Measurements from ENCODE around the gene EPYC.

Gene EPYC

DNA sequence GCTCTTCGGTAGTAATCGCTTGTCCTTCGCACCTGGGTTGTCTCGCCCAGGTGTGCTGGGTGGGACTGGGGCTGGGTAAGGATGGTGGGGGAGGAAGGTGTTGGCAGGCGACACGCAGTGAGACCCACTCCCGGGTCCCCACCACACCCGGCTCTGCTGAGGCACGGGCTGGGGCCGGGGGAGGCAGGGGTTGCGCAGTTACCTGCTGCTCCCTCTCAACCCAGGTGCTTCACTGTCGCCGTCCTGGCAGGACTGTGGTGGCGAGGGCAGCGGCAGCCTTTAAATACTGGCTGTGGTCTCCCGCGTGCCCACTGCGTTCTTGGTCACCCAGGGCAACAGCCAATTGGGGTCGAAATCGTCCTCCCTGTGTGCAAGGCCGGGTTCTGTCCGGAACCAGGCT, 49.9 kb downstream of the EPYC start, which contains the start of gene CCER1:
CCER1 (minus strand) TSS at position 256 of the 400 bp plus-strand sequence. CDS start 434 bp downstream, outside the sequence.
- no peak for DNase-seq (ENCODE audit: low read depth in 2 of 2)

DNA sequence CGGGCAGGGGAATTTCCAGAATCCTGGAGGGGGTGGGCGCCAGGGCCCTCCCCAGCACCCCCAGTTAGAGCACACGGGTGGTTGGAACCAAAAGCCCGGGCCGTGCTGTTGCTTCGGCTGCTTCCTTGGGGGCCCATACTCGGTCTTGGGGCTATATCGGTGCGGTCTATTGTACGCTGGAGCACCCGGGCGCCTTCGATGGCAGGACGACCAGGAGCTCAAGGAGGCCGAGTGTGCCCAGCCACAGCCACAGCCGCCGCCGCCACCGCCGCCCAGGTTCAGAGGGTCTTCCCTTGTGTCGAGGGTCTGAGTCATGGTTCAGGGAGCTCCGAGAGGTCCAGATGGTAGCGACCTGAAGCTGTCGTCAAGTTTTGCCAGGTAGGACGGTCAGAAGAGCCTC, 50.3 kb downstream of the EPYC start:
- DNase-seq (ENCODE audit: low read depth in 2 of 2): no peak

DNA sequence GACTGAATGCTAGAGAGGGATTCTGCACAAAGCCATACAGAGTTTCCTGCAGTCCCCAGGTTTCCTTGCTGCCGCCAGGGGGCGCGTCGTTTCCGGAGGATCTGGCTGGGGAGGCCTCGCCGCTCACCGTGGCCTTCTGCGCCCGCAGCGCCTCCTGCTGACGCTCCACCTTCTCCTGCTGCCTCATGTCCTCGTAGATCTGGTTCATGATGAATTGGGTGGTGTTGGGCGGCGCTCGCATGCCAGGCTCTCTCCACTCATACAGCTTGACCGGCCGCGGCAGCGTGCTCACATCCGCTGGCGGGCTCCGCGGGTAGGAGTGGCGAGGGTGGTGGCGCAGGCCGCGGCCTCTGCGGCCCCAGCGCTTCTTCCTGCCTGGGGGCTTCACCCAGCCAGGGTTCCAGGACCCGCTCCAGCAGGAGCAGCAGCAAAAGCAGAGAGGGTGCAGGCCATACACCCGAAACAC, 50.8 kb downstream of the EPYC start:
- no peak for DNase-seq (ENCODE audit: low read depth in 2 of 2)

DNA sequence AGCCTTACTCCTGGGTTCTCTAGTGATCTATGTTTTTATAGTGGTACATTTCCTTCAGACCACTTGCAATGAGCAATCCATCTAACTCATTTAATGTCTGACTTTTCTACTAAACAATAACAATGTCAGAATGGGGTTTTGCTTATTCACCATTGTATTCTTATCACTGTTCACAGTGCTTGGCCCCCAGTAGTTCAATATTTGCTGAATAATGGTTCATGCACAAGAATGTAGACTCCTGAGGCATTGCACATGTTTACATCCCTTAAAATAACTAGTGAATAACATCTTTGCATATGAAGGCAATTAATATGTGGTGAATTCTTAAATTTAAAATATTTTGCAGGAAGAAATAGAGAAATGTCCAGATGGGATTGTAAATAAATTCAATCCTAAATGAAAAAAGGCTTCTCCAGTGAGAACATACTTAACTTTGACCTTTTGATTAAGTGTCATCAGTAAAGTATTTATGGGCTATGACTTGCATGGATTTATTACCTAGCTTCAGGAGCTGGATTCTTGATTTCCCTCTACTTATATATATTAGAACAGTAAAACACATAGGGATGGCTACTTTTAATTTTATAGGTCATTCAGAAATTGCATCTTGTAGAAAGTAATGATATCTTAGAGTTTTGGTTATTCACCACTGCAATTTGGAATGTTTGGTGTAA, 53.2 kb downstream of the EPYC start:
- DNase-seq (ENCODE audit: low read depth in 2 of 2): no peak

DNA sequence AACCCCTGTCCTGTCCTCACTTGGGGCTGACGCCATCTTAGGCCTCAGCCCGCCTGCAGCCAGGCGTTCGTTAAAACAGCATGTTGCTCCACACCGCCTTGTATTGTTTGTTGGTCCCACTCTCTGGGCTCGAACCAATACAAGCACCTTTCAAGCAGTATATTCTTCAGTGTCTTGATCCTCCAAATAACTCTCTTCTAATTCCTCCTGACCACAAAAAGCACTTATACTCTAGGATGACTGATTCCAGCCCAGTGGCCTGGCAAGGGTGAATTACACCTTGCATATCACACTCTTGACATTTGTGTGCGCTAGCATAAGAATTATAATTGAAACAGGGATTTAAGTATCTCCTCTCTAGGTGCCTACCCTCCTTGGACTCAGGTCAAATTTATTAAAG, 56.9 kb downstream of the EPYC start:
- DNase-seq (ENCODE audit: low read depth in 2 of 2): no peak

DNA sequence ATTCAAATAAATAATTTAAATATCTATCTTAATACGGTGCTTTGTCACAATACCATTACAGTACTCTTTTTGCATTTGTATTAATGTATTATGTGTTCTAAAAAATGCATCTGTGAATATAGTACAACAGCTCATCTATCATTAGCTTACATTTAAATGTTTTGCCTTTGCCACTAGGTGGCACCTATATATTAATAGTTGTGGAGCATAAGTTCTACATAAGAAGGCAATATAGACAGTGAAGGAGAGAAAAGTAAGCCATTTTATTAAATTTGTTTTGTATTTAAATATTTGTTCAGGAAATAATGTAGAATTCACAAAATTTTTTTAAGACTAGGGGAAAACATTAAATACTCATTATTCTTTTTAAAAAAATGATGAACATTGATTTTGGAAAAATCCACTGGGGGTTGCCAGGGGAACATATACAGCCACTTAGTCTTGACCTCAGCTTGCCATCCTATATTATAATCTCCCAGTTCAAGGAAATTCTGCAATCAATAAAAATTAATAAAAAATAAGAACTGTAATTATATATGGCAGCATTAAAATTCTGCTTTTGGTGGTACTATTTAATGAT, 59.6 kb downstream of the EPYC start:
- DNase-seq (ENCODE audit: low read depth in 2 of 2): no peak

DNA sequence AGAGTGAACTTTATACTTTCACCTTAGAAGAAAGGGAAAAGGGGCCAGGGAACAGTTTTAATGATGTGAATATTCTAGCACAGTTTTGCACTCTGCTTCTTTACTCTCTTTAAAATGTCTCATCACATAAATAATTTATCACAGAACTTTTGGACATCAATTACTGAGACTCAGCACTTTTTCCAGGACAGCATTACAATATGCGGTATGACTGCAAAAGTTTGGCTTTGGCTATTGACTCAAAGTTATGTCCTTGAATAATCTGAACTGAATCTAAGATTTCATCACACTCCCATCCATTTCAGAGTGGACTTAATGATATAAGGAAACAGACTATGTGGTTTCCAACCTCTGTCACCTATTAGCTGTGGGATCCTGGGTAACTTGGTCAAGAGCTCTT, 61.5 kb downstream of the EPYC start:
- DNase-seq (ENCODE audit: low read depth in 2 of 2): no peak

DNA sequence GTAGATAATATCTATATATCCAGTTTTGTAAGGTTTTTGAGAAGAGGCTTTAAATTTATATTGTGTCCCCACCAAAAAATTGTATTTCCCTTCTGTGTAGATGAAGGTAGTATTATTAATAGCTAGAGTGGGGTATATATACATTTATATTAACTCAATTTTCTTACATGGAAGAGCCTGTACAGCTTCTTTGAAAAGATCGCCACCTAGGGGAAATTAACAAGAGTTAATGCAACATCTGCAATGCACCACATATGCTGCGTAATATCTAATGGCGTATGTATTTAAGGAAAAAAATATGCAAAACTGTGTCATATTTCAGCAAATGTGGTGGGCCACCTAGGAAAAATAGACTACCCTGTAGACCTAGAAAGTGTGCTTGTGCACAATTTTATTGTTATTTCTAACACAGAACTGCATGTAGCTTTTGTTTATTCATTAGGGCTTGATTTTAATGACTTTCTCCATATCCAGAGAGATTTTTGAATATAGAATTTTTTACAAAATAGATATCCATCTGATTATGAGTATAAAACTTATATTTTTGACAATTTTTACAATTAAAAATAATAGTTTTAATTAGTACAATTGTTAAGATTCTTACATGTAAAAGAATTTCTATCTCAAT, 63.8 kb downstream of the EPYC start:
- no peak for DNase-seq (ENCODE audit: low read depth in 2 of 2)

DNA sequence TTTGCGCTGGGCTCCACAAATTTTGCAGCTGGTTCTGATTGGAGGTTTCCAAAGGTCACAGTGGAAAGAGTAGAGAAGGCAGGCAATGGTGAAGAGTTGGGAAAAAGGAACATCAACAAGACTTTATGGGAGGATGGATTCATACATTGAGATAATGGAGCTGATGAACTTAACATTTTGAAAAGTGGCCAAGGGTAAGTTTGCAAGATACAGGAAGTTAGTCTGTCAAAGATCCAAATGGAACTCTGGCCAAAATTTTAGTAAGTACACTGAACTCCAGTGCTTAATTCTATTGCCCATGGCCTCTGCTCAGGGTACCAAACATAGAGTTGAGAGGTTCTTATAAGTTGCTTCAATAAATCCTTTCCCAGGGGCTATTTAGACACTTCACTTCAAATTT, 65.4 kb downstream of the EPYC start:
- no peak for DNase-seq (ENCODE audit: low read depth in 2 of 2)

DNA sequence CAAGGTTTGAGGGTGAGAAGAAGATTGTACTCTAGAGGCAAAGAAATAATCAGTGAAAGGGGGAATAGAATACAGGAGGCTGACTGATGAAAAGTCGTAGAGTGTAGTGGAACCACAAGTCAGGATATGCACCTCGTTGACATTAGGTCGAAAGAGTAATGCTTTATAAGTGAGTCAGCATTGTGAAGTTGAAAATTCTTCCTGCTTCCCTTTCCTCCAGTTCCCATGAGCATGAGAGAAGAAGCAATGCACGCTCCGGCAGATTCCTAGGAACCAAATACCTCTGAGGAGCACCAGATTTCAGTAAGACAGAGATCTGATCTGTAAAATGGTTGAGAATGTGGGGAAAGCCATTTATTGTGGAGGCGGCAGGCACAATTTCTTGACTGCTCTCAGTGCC, 66.3 kb downstream of the EPYC start:
- DNase-seq (ENCODE audit: low read depth in 2 of 2): no peak

DNA sequence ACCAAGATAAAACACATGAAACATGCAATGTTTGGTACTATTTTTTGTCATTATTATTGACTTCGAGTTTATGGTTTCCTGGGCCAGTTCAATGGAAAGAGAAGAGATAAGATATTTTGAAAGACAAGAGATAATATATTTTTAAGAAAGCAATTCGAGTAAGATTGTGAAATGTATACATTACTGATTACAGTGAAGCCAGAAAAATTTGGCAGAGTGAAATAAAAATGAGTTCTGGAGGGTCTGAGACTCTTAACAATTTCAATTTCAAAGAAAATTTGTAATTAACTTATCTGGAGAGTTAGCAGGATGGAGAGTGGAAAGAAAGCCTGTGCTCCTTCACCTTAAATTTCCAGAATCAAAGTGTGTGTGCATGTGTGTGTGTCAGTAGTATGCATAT, 67.1 kb downstream of the EPYC start:
- DNase-seq (ENCODE audit: low read depth in 2 of 2): no peak

DNA sequence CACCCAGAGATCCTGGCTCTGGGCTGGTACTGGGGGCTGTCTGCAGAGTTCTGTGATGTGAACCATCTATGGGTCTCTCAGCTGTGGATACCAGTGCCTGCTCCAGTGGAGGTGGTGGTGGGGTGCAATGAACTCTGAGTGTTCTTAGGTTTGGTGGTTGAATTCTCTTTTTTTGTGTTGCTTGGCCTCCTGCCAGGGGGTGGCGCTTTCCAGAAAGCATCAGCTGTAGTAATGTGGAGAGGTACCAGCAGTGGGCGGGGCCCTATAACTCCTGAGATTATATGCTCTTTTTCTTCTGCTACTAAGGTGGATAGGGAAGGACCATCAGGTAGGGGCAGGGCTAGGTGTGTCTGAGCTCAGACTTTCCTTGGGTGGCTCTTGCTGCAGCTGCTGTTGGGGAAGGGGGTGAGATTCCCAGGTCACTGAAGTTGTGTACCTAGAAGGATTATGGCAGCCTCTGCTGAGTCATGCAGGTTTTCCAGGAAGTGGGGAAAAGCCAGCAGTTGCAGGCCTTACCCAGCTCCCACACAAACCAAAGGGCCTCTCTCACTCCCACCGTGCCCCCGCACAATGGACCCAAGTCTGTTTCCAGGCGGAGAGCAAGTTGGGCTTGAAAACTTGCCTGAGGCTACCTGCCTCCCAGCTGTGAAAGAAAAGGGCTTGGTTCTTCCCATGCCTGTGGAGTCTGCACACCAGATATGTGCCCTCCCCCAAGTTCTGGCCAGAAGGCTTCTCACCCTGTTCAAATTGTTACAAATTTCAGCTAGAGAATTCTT, 68.4 kb downstream of the EPYC start:
- no peak for DNase-seq (ENCODE audit: low read depth in 2 of 2)

DNA sequence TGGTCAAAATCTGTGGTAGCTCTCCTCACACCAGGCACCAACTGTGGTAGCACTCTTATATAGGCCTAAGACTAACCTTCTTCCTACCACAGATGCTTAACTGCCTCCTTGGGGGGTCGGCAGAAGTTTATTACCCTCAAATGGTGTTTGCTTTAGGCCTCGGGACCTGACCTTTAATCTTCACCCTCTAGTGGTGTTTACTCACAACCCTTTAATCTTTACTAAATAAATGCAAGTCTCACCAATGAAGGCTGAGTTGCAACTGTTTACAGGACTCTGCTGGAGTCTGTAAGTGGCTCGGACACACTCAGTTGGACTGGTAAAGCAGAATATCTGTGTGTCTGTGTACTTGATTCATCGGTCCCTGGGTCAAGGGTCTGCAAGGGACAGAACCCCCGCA, 79.2 kb downstream of the EPYC start:
- DNase-seq (ENCODE audit: low read depth in 2 of 2): no peak

DNA sequence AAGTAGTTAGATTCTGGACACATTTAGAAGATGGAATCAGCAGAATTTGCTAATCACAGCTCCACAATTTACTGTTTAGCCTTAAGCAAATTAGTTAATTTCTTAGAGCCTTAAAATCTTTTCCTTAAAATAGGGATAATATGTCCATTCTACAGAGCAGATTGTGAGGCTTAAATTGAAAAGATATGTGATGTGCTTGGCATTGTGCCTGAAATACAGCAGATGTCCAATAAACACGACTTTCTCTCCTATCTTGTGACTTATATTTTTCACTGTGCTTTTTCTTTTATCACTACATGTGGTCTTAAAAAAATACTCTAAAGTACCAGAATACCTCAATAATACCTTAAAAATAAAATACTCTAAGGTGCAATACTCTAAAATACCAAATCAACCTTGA, 80.4 kb downstream of the EPYC start:
- DNase-seq (ENCODE audit: low read depth in 2 of 2): no peak

DNA sequence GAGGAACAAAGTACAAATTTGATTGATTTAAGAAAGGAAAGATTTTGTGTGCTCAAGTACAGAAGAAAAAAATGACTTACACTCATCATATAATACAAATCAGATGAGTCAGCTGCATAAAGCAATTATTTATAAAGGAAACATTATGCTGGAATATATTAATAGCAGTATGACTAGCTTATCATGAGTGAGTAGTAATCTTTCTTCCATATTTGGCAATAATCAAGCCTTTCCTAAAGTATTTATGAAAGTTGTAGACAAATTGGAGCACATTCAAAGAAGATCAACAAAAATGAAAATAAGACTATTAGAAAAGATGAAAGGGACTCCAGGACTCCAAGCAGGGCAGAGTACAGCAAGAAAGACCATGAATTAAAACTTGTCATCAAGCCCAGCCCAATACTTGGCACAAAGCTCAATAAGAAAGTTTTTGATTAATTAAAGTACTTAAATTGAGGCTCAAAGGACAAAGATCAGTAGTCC, 82.6 kb downstream of the EPYC start:
- no peak for DNase-seq (ENCODE audit: low read depth in 2 of 2)

DNA sequence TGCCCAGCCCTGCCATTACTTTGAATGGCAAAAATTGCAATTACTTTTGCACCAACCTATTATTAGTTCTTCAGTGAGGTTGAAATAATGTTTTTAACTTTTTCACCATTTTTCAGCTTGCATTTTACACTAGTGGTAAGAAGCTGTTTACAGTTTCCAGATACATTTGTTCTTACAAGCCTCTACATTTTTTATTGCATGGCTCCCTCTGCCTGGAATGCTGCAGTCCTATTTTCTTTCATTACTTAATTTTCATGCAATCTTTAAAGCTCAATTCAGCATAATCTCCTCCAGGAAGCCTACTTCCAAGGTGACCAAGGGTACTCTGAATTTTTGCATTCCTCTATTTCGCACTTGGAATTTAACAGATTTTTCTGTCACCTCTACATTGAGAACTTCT, 83.2 kb downstream of the EPYC start:
- no peak for DNase-seq (ENCODE audit: low read depth in 2 of 2)

DNA sequence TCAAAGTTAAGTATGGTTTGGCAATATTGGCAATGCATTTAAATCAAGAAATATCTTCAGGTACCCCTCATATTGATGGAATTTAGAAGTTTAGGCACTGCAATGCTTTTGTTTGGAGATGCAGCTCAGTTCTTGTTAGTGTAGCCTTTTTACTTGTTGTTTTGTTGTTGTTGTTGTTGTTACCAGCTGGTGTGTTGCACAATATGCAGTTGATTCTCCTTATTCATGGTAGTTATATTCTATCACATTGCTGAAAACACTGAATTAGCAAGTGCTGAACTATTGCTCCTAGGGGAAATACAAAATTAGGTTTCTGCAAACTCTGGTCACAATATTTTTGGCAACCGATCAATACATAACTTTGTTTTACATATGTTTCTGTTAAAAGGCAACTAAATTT, 84.5 kb downstream of the EPYC start:
- no peak for DNase-seq (ENCODE audit: low read depth in 2 of 2)

DNA sequence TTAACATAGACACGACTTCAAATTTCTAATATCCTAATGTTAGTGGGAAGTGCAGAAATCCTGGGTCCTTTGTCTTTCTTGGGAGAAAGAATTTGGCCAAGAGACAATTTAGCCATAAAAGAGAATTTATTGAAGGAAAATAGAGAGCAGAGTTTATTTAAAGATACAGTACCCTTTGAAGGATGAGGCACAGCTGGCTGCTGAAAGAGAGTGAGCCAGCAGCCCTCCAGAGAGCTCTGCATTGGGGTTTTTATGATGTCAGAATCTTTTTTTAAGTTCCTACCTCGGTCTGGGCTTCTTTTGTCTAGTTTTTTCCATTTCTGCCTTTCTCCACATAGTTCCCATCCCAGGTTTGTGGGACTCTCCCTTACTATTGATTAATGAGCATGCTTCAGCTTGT, 87.3 kb downstream of the EPYC start:
- no peak for DNase-seq (ENCODE audit: low read depth in 2 of 2)

DNA sequence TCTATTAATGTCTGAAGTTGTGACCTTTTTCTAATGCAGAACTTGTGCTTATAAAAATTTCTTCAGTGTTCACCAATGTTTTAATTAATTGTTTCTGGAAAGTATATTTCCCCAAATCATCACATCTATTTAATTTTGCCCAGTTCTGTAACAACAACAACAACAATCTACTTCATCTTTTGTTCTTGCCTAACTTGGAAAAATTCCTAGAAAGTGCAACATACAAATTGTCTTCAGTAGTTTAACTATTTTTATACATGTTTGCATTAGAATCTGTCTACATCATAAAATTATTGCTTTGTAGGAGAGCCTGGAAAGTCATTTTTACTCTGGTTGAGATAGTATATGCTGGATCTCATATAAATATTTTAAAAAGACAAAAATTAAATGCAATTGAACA, 88.3 kb downstream of the EPYC start:
- DNase-seq (ENCODE audit: low read depth in 2 of 2): no peak

DNA sequence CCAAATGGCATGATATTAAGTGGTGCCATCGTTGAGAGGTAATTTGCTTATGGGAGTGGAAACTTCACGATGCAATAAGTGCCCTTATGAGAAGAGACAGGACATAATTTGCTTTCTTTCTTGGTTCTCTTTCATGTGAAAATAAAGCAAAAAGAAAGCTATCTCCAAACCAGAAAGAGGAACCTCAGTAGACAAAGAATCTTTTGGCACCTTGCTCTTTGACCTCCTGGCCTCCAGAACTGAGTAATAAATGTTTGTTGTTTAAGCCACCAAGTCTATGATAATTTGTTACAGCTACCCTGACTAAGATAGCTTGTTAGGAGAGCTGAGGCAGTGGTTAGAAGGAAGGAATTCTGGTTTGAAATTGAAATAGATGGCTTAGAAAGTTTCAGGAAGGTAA, 89.4 kb downstream of the EPYC start:
- DNase-seq (ENCODE audit: low read depth in 2 of 2): no peak

All from stimulated activated CD4-positive, alpha-beta T cell treated with anti-CD3 and anti-CD28 coated beads, Interleukin-15, amount 100 ng/mL, for 48 hours (primary cell).